Bronchial epithelial cell (primary cell): Measurements from ENCODE around the gene BRIP1. TPM values are rescaled to one million over a fixed set of nuclear protein-coding genes. Genes with fewer than 3 reads are reported as not detected.

Experiments
- DNase-seq: peaks from one replicate; pipeline ENCODE4 v3.0.0-alpha.2; 2010; ENCODE audit warnings: low read depth
- FAIRE-seq: peaks from 2 replicates; lab custom pipeline; 2011; peaks lifted over from hg19 to GRCh38; lab: Jason Lieb, UNC
- H3K27me3 ChIP-seq: 2 replicates; pipeline ENCODE4 v1.5.1; 2011; ENCODE audit warnings: low read length; ENCODE audit not compliant: control insufficient read depth, insufficient read depth
- H3K36me3 ChIP-seq: 2 replicates; pipeline ENCODE4 v1.5.1; 2011; ENCODE audit warnings: low read length; ENCODE audit not compliant: control insufficient read depth, insufficient read depth
- H3K4me3 ChIP-seq: 2 replicates; pipeline ENCODE4 v1.5.1; 2011; ENCODE audit warnings: mild to moderate bottlenecking, low read depth, low read length, control low read depth
- CTCF ChIP-seq: IDR thresholded peaks from 2 replicates; pipeline ENCODE4 v1.5.1; 2011; ENCODE audit warnings: mild to moderate bottlenecking, moderate library complexity, low read length, control low read depth, inconsistent platforms; ENCODE audit not compliant: insufficient read depth, severe bottlenecking
- total RNA-seq: library from RNA; depleted of rRNA; stranded (reverse); fragments of >200 nt; gene quantifications from 2 replicates; pipeline ENCODE4 v1.2.1, GENCODE V29; 2014

BRIP1 gene
- total RNA-seq, 1 donor from 2014 or later: 1.1 TPM

GRCh38 chr17:61768405-61768804, 94.9 kb downstream of the BRIP1 start:
- no peak for FAIRE-seq
- no peaks in the 10 kb centered on the region for H3K36me3 ChIP-seq
- H3K4me3 ChIP-seq: no peak overlapping the region
- DNase-seq: no peak
- H3K27me3 ChIP-seq: no peaks in the 10 kb centered on the region
- TF ChIP-seq CTCF: no peak

- FAIRE-seq (no peak), DNase-seq (peak; percentile 82)
- Histone ChIP-seq H3K4me3 (no peak overlapping the region), H3K27me3 (no peaks in the 10 kb centered on the region), H3K36me3 (no peaks in the 10 kb centered on the region)
- no peak for TF ChIP-seq CTCF
These were observed 96.8 kb downstream of the BRIP1 start for GRCh38 chr17:61766520-61766919.

GRCh38 chr17:61764846-61765245, 98.5 kb downstream of the BRIP1 start:
- Histone ChIP-seq H3K36me3 (no peaks in the 10 kb centered on the region), H3K4me3 (no peak overlapping the region), H3K27me3 (no peaks in the 10 kb centered on the region)
- no peak for TF ChIP-seq CTCF
- no peak for FAIRE-seq
- DNase-seq: no peak

- H3K4me3 ChIP-seq: no peak overlapping the region
- no peaks in the 10 kb centered on the region for H3K36me3 ChIP-seq
- DNase-seq (no peak), FAIRE-seq (no peak)
- no peaks in the 10 kb centered on the region for H3K27me3 ChIP-seq
- no peak for TF ChIP-seq CTCF
These were observed 101.5 kb downstream of the BRIP1 start for GRCh38 chr17:61761827-61762226.

- no peak for FAIRE-seq
- no peak for TF ChIP-seq CTCF
- H3K4me3 ChIP-seq: no peak overlapping the region
- H3K27me3 ChIP-seq: no peaks in the 10 kb centered on the region
- H3K36me3 ChIP-seq: no peaks in the 10 kb centered on the region
- DNase-seq: no peak
These were observed 104.0 kb downstream of the BRIP1 start for GRCh38 chr17:61759362-61759761.

GRCh38 chr17:61758430-61758829, 104.9 kb downstream of the BRIP1 start:
- no peak for DNase-seq
- Histone ChIP-seq H3K36me3 (no peaks in the 10 kb centered on the region), H3K4me3 (no peak overlapping the region), H3K27me3 (no peaks in the 10 kb centered on the region)
- FAIRE-seq: no peak
- TF ChIP-seq CTCF: no peak
